ENCODE data around the gene ITPR2.

DNA sequence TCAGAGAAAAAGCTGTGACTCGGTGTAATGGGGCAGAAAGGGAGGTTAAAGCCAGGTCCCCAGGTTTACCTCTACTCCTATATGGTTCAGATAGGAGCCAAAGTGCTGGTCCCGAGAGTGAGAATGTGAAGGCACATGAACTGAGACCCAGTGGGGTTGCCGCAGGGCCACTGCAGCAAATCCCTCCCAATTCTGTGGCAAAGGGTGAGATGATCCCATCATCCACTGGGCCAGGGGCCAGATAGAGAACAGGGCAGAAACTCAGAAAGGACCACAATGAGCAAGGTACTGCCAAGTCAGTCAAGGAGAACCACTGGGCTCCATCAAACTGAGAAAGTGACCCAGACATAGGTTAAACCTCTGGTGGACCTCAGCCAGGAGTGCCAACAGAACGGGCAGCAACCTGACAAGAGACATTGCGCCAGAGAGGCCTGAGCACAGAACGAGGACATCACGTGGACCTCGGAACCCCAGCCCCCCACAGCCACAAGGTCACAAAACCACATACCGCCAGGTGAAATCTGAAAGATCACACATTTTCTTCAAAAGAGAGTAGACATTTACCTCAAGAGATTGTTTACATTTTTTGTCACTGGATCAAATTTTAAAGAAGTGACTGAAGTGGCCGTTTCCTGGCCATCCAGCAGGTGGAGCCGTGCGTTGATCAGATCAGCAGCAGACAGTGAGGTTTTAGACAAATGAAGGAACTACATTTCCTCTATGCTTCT, 20.5 kb upstream of the ITPR2 start:
- no peak for TF ChIP-seq POLR2A (IDR thresholded peaks at IDR 0.05)
- peak in 1 of 2 donors; percentile 44 for TF ChIP-seq POLR2AphosphoS5 (IDR thresholded peaks at IDR 0.05; ENCODE audit: insufficient read depth in 1 of 2, low read depth in 1 of 2)
